ENCODE data around the gene TAGLN3. TPM values are rescaled to one million over a fixed set of nuclear protein-coding genes. Genes with fewer than 3 reads are reported as not detected.
"Not testable (repeated sequence)": the region's sequence is repeated elsewhere in the genome, so short reads cannot be mapped to it uniquely, and the experiment has no call there.

TAGLN3 gene
- total and polyA plus RNA-seq, 2 donors from 2014 or later, result 0.79 to 5.7 TPM

DNA sequence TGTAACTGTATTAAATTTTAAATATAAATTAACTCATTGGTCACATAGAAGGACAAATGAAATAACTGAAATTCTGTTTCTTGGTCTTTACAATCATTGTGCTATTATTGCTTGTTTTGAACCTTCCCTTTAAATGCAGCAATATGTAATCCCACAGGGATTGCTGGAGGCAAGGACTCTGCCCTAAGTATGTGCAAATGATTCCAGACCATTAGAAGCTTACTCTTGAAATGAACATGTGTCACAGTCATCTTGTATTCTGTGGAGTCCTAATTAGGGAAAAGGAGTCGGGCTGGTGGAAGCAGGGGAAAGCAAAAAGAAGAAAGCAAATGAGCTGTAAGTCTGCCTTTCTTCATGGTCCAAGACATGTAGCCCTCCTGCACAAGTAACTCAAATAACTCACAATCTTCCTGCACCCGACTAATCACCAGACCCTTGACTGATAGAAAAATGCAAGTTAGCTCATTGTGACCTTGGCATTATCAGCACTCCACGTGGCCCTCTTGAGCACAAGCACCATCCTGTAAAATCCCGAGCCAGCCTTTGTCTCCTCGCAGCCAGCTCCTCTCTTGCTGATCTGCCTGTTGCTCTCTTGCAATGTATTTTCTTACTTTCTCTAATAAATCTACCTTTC is 33.5 kb downstream of the TAGLN3 start:
- FAIRE-seq, result no peak
- H3K4me1 ChIP-seq (ENCODE audit: control insufficient read depth in 2 of 3, insufficient read depth in 2 of 3, low read depth in 1 of 3, low read length in 3 of 3), result no peaks in the 10 kb centered on the region
- H3K9ac ChIP-seq (ENCODE audit: low read length in 3 of 3), result no peak overlapping the region
- no peaks in the 10 kb centered on the region for H3K9me3 ChIP-seq (ENCODE audit: control insufficient read depth in 2 of 3, insufficient read depth in 1 of 3, low read length in 3 of 3)
- no peak overlapping the region for H3K27ac ChIP-seq (ENCODE audit: low read depth in 2 of 2, low read length in 2 of 2)
- intact Hi-C loops (cut with DNase I), result no loop called here
- H3K27me3 ChIP-seq (ENCODE audit: control insufficient read depth, insufficient read depth, low read length), result no peaks in the 10 kb centered on the region
- H3K36me3 ChIP-seq (ENCODE audit: control insufficient read depth in 2 of 3, insufficient read depth in 3 of 3, low read length in 3 of 3), result no peaks in the 10 kb centered on the region
- TF ChIP-seq, protein P1, sequence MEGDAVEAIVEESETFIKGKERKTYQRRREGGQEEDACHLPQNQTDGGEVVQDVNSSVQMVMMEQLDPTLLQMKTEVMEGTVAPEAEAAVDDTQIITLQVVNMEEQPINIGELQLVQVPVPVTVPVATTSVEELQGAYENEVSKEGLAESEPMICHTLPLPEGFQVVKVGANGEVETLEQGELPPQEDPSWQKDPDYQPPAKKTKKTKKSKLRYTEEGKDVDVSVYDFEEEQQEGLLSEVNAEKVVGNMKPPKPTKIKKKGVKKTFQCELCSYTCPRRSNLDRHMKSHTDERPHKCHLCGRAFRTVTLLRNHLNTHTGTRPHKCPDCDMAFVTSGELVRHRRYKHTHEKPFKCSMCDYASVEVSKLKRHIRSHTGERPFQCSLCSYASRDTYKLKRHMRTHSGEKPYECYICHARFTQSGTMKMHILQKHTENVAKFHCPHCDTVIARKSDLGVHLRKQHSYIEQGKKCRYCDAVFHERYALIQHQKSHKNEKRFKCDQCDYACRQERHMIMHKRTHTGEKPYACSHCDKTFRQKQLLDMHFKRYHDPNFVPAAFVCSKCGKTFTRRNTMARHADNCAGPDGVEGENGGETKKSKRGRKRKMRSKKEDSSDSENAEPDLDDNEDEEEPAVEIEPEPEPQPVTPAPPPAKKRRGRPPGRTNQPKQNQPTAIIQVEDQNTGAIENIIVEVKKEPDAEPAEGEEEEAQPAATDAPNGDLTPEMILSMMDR (IDR thresholded peaks at IDR 0.05; ENCODE audit: borderline replicate concordance, extremely low read depth, insufficient read depth), result no peak
- no peak for DNase-seq
- no peak overlapping the region for H3K4me3 ChIP-seq (ENCODE audit: low read length in 3 of 3)

DNA sequence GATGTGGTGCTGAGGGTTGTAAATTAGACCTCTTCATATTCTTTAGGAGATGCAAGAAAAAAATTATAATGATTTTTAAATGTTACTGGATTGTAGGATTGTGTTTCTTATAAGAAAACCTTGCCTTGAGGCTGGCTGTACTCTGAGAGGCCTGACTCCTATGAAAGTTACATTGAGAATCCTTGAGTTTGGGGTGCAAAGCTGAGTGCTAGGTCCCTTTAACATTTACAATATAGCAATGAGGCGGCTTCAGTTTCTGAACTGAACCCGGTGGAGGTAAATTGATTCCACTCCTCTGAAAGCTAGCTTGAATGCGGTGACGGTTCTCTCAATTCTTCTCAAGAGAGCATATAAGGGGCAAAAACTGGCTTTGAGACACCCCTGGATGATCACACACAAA is 35.7 kb downstream of the TAGLN3 start, which contains the start of gene TMPRSS7:
Gene TMPRSS7 (plus strand): TSS at position 301 of the 400 bp plus-strand sequence. CDS start 110 bp downstream, outside the sequence.
- FAIRE-seq, result no peak
- no peak for DNase-seq
- Histone ChIP-seq H3K4me1 (ENCODE audit: control insufficient read depth in 2 of 3, insufficient read depth in 2 of 3, low read depth in 1 of 3, low read length in 3 of 3) (no peaks in the 10 kb centered on the region), H3K4me3 (ENCODE audit: low read length in 3 of 3) (no peak within 1 kb of the TSS), H3K27me3 (ENCODE audit: control insufficient read depth, insufficient read depth, low read length) (no peaks in the 10 kb centered on the region), H3K9ac (ENCODE audit: low read length in 3 of 3) (no peak within 1 kb of the TSS), H3K36me3 (ENCODE audit: control insufficient read depth in 2 of 3, insufficient read depth in 3 of 3, low read length in 3 of 3) (no peaks in the 10 kb centered on the region), H3K9me3 (ENCODE audit: control insufficient read depth in 2 of 3, insufficient read depth in 1 of 3, low read length in 3 of 3) (no peaks in the 10 kb centered on the region), H3K27ac (ENCODE audit: low read depth in 2 of 2, low read length in 2 of 2) (no peak within 1 kb of the TSS)
- intact Hi-C loops (cut with DNase I), result no loop called here
- TF ChIP-seq, protein P1 (IDR thresholded peaks at IDR 0.05; ENCODE audit: borderline replicate concordance, extremely low read depth, insufficient read depth), result no peak

DNA sequence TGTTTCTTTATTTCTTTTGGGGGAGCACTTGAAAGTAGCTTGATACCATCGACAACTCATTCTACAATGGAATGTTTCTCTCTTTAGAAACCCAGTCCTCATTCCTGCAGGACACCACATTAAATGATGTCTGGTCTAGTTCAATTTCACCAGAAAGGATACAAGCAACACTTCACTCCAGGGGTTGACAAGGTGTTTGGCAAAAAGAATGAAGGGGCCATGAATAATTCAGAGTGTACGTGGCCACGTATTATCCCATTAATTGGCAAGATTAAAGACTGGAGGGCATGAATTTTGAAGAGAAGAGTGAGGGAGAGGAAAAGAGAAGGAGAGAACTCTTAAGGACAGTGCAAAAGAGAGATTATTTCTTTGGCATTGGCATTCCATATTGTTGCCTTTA is 36.5 kb downstream of the TAGLN3 start:
- Histone ChIP-seq H3K36me3 (ENCODE audit: control insufficient read depth in 2 of 3, insufficient read depth in 3 of 3, low read length in 3 of 3) (no peaks in the 10 kb centered on the region), H3K9me3 (ENCODE audit: control insufficient read depth in 2 of 3, insufficient read depth in 1 of 3, low read length in 3 of 3) (no peaks in the 10 kb centered on the region), H3K4me3 (ENCODE audit: low read length in 3 of 3) (no peak overlapping the region), H3K9ac (ENCODE audit: low read length in 3 of 3) (no peak overlapping the region), H3K27me3 (ENCODE audit: control insufficient read depth, insufficient read depth, low read length) (no peaks in the 10 kb centered on the region), H3K4me1 (ENCODE audit: control insufficient read depth in 2 of 3, insufficient read depth in 2 of 3, low read depth in 1 of 3, low read length in 3 of 3) (no peaks in the 10 kb centered on the region), H3K27ac (ENCODE audit: low read depth in 2 of 2, low read length in 2 of 2) (no peak overlapping the region)
- intact Hi-C loops (cut with DNase I), result no loop called here
- FAIRE-seq (no peak), DNase-seq (no peak)
- TF ChIP-seq, protein P1 (IDR thresholded peaks at IDR 0.05; ENCODE audit: borderline replicate concordance, extremely low read depth, insufficient read depth), result no peak

DNA sequence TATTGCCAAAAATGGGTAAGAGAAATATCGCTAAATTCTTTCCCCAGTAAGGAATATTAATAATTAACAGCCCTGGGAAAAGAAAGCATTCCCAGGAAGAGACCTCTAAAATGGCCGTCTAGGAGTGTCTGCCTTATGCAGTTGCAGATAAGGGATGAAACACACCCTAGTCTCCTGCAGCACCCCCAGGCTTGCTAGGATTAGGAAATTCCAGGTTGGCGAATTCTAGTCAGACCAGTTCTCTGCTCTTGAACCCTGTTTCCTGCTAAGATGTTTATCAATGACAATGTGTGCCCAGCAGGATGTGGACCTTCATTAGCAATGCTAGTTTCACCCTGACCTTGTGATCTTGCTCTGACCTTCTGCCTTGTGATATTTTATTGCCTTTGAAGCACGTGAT is 38.5 kb downstream of the TAGLN3 start:
- H3K9me3 ChIP-seq (ENCODE audit: control insufficient read depth in 2 of 3, insufficient read depth in 1 of 3, low read length in 3 of 3); H3K9ac ChIP-seq (ENCODE audit: low read length in 3 of 3); H3K4me3 ChIP-seq (ENCODE audit: low read length in 3 of 3); DNase-seq; H3K27ac ChIP-seq (ENCODE audit: low read depth in 2 of 2, low read length in 2 of 2); intact Hi-C loops (cut with DNase I); H3K27me3 ChIP-seq (ENCODE audit: control insufficient read depth, insufficient read depth, low read length); FAIRE-seq; H3K4me1 ChIP-seq (ENCODE audit: control insufficient read depth in 2 of 3, insufficient read depth in 2 of 3, low read depth in 1 of 3, low read length in 3 of 3); H3K36me3 ChIP-seq (ENCODE audit: control insufficient read depth in 2 of 3, insufficient read depth in 3 of 3, low read length in 3 of 3): not testable (repeated sequence)
